SK-N-SH (cell line): ENCODE data around the gene ATP2B1. TPM values are rescaled to one million over a fixed set of nuclear protein-coding genes. Genes with fewer than 3 reads are reported as not detected.

ENCODE experiments used
- CTCF ChIA-PET: fragments of 300-600, 350-600 bp; formaldehyde crosslinking; extraction: SDS; loops from one replicate; lab custom pipeline; 2021; lab: Yijun Ruan, JAX
- POLR2A ChIA-PET: fragments of 350-600 bp; sonication (Branson Sonifier 250); formaldehyde crosslinking; extraction: SDS; loops from one replicate; lab custom pipeline; 2020; ENCODE audit warnings: antibody characterized with exemption, inconsistent platforms; lab: Yijun Ruan, JAX
- DNase-seq: peaks from one replicate; pipeline ENCODE4 v3.0.0; 2012
- H2AFZ ChIP-seq: fragments of 200-600 bp; sonication (generic); 2 replicates; pipeline ENCODE4 v1.8.1; 2016; ENCODE audit warnings: antibody characterized with exemption, mild to moderate bottlenecking, low read depth
- H3F3A ChIP-seq: fragments of 200-600 bp; sonication (generic); replicated peaks from 2 replicates; pipeline ENCODE3; 2016; ENCODE audit warnings: antibody characterized with exemption, mild to moderate bottlenecking; ENCODE audit not compliant: insufficient read depth
- H3K27ac ChIP-seq, 2 experiments: fragments of 200-500 bp in 1 of 2; fragments of 200-600 bp in 1 of 2; sonication (Bioruptor generic) in 1 of 2; sonication (generic), shearing (Covaris generic) in 1 of 2; 2 replicates each; pipeline versions ENCODE4 v1.5.1 to v1.6.1; 2014 to 2016; ENCODE audit warnings: low read depth in 2 of 2, inconsistent platforms in 1 of 2, low read length in 1 of 2, mild to moderate bottlenecking in 1 of 2, mixed read lengths in 1 of 2
- H3K27me3 ChIP-seq: fragments of 200-600 bp; sonication (generic), shearing (Covaris generic); 2 replicates; pipeline ENCODE4 v1.6.1; 2016; ENCODE audit warnings: mixed run types; ENCODE audit not compliant: insufficient read depth
- H3K36me3 ChIP-seq, 2 experiments: fragments of 200-500 bp in 1 of 2; fragments of 200-600 bp in 1 of 2; sonication (Bioruptor generic) in 1 of 2; sonication (generic) in 1 of 2; replicated peaks in 1 of 2; 2 replicates each; pipeline versions ENCODE3 to v1.5.1; 2014 to 2016; ENCODE audit warnings: low read length in 1 of 2, mild to moderate bottlenecking in 1 of 2; ENCODE audit not compliant: insufficient read depth in 2 of 2, control insufficient read depth in 1 of 2
- H3K4me1 ChIP-seq, 2 experiments: fragments of 200-500 bp in 1 of 2; fragments of 200-600 bp in 1 of 2; sonication (Bioruptor generic) in 1 of 2; sonication (generic), shearing (Covaris generic) in 1 of 2; 2 replicates each; pipeline versions ENCODE4 v1.5.1 to v1.6.1; 2014 to 2016; ENCODE audit warnings: low read depth in 1 of 2, low read length in 1 of 2, mixed run types in 1 of 2; ENCODE audit not compliant: insufficient read depth in 2 of 2, control insufficient read depth in 1 of 2
- H3K4me2 ChIP-seq: fragments of 200-600 bp; sonication (generic), shearing (Covaris generic); 2 replicates; pipeline ENCODE4 v1.6.1; 2017; ENCODE audit warnings: mixed run types
- H3K4me3 ChIP-seq, 2 experiments: fragments of 200-500 bp in 1 of 2; fragments of 200-600 bp in 1 of 2; sonication (Bioruptor generic) in 1 of 2; sonication (generic), shearing (Covaris generic) in 1 of 2; 2 replicates each; pipeline versions ENCODE4 v1.5.1 to v1.8.1; 2014 to 2016; ENCODE audit warnings: low read depth in 2 of 2, inconsistent platforms in 1 of 2, low read length in 1 of 2, mild to moderate bottlenecking in 1 of 2, mixed read lengths in 1 of 2, moderate library complexity in 1 of 2
- H3K79me2 ChIP-seq: fragments of 200-600 bp; sonication (generic); 2 replicates; pipeline ENCODE4 v1.8.1; 2017; ENCODE audit warnings: mild to moderate bottlenecking; ENCODE audit not compliant: insufficient read depth
- H3K9ac ChIP-seq: fragments of 200-600 bp; sonication (generic); 2 replicates; pipeline ENCODE4 v1.6.1; 2017; ENCODE audit warnings: mixed run types
- H3K9me2 ChIP-seq: fragments of 200-600 bp; sonication (generic); 2 replicates; pipeline ENCODE4 v1.6.1; 2017; ENCODE audit warnings: mixed run types
- H3K9me3 ChIP-seq: fragments of 200-600 bp; sonication (generic); 2 replicates; pipeline ENCODE4 v1.6.1; 2017; ENCODE audit warnings: mixed run types, mild to moderate bottlenecking, moderate library complexity
- H4K20me1 ChIP-seq: fragments of 200-600 bp; sonication (generic); 2 replicates; pipeline ENCODE4 v1.6.1; 2017; ENCODE audit warnings: mild to moderate bottlenecking, mixed run types; ENCODE audit not compliant: insufficient read depth
- CHD2 ChIP-seq: fragments of 150-350 bp; IDR thresholded peaks from 2 replicates; pipeline ENCODE4 v1.6.1; 2018; ENCODE audit warnings: low read length; ENCODE audit not compliant: partially characterized antibody
- CTCF ChIP-seq: fragments of 200-600 bp; sonication (generic); IDR thresholded peaks from 2 replicates; pipeline ENCODE4 v1.6.1; 2017; ENCODE audit warnings: antibody characterized with exemption, mild to moderate bottlenecking, moderate library complexity
- ELF1 ChIP-seq: IDR thresholded peaks from 2 replicates; pipeline ENCODE4 v1.4.0; 2012
- EP300 ChIP-seq, 2 experiments: IDR thresholded peaks; 2 replicates each; pipeline versions ENCODE4 v1.4.0 to v1.6.1; 2012; ENCODE audit warnings: borderline replicate concordance in 1 of 2, low read depth in 1 of 2, low read length in 1 of 2
- EZH2phosphoT487 ChIP-seq: fragments of 200-600 bp; sonication (generic); IDR thresholded peaks from 2 replicates; pipeline ENCODE4 v1.6.1; 2017; ENCODE audit warnings: low read depth, mixed run types, mild to moderate bottlenecking, antibody characterized with exemption, moderate library complexity, borderline replicate concordance
- FOSL2 ChIP-seq: IDR thresholded peaks from 2 replicates; pipeline ENCODE4 v1.4.0; 2012; ENCODE audit warnings: low read depth, mild to moderate bottlenecking, moderate library complexity, borderline replicate concordance
- GATA2 ChIP-seq: sonication (generic); formaldehyde crosslinking; IDR thresholded peaks from 2 replicates; pipeline ENCODE4 v1.5.0; 2020; ENCODE audit warnings: mild to moderate bottlenecking, missing genetic modification reagents
- JUND ChIP-seq: IDR thresholded peaks from 2 replicates; pipeline ENCODE4 v1.4.0; 2012
- MAX ChIP-seq: IDR thresholded peaks from 2 replicates; pipeline ENCODE4 v1.4.0; 2012; ENCODE audit warnings: low read depth
- MEF2A ChIP-seq: IDR thresholded peaks from 2 replicates; pipeline ENCODE4 v1.4.0; 2012; ENCODE audit warnings: low read depth, borderline replicate concordance
- NFIC ChIP-seq: IDR thresholded peaks from 2 replicates; pipeline ENCODE4 v1.4.0; 2012; ENCODE audit warnings: borderline replicate concordance
- NRF1 ChIP-seq: IDR thresholded peaks from 2 replicates; pipeline ENCODE4 v1.6.1; 2012; ENCODE audit warnings: low read depth, mild to moderate bottlenecking, low read length
- RAD21 ChIP-seq: IDR thresholded peaks from 2 replicates; pipeline ENCODE4 v1.6.1; 2012; ENCODE audit warnings: mild to moderate bottlenecking, low read length
- REST ChIP-seq: IDR thresholded peaks from 2 replicates; pipeline ENCODE4 v1.6.1; 2012; ENCODE audit warnings: mild to moderate bottlenecking, low read depth, low read length, moderate library complexity
- RFX5 ChIP-seq: IDR thresholded peaks from 2 replicates; pipeline ENCODE4 v1.6.1; 2012; ENCODE audit warnings: mild to moderate bottlenecking, improper control_type of control experiment, low read length
- RXRA ChIP-seq: IDR thresholded peaks from 2 replicates; pipeline ENCODE4 v1.4.0; 2012; ENCODE audit warnings: low read depth, mild to moderate bottlenecking, borderline replicate concordance
- SMC3 ChIP-seq: IDR thresholded peaks from 2 replicates; pipeline ENCODE4 v1.6.1; 2012; ENCODE audit warnings: low read depth, low read length, improper control_type of control experiment
- TCF12 ChIP-seq: IDR thresholded peaks from 2 replicates; pipeline ENCODE4 v1.4.0; 2012
- USF1 ChIP-seq: IDR thresholded peaks from 2 replicates; pipeline ENCODE4 v1.4.0; 2012; ENCODE audit warnings: low read depth, borderline replicate concordance
- USF2 ChIP-seq: fragments of 150-350 bp; IDR thresholded peaks from 2 replicates; pipeline ENCODE4 v1.6.1; 2017; ENCODE audit warnings: antibody characterized with exemption, low read length, low read depth, borderline replicate concordance
- WGBS: methylation state at CpG from one replicate; pipeline ENCODE4 v1.1.6; 2017; ENCODE audit warnings: low lambda C conversion rate; 5-methylcytosine and 5-hydroxymethylcytosine counted together
- polyA plus RNA-seq, 3 experiments: library from polyadenylated mRNA; depleted of rRNA; stranded (reverse); fragments of >200 nt; gene quantifications; 2 replicates each; pipeline ENCODE4 v1.2.3, GENCODE V29; 2012

ATP2B1 gene
- polyA plus RNA-seq, 1 of the 3 experiments (the other 2 are of a cell fraction) = 4.3 TPM

GRCh38 chr12:89669197-89669596 is 39.4 kb downstream of the ATP2B1 start:
- no peaks in the 10 kb centered on the region for H3K27me3 ChIP-seq
- H3K9me3 ChIP-seq = no peaks in the 10 kb centered on the region
- H3K36me3 ChIP-seq = no peaks in the 10 kb centered on the region
- no peaks in the 10 kb centered on the region for H3F3A ChIP-seq
- DNase-seq = no peak
- POLR2A ChIA-PET = no interaction called here
- no peaks in the 10 kb centered on the region for H4K20me1 ChIP-seq
- no peak overlapping the region for H3K27ac ChIP-seq
- H3K4me2 ChIP-seq = no peak overlapping the region
- H3K4me3 ChIP-seq = no peak overlapping the region
- 89% methylated on average over 6 of the region's 6 CpGs for WGBS
- peaks cover 1 to 6% of the 10 kb centered on the region in 2 experiments; a peak in 2 of 4 replicates for H3K4me1 ChIP-seq
- peaks cover 3% of the 10 kb centered on the region; the same call in 1 of the 2 replicates for H3K79me2 ChIP-seq
- TF ChIP-seq EZH2phosphoT487 (no peak), ELF1 (no peak), RXRA (no peak), MEF2A (no peak), NFIC (no peak), CHD2 (no peak), REST (no peak), JUND (no peak), MAX (no peak), TCF12 (no peak), USF1 (no peak), GATA2 (CRISPR knock-in tag) (no peak), USF2 (no peak), FOSL2 (no peak), EP300 (IDR thresholded peaks at IDR 0.05; ENCODE audit: borderline replicate concordance in 1 of 2, low read depth in 1 of 2, low read length in 1 of 2) (no peak), NRF1 (no peak), RFX5 (no peak), SMC3 (no peak), CTCF (no peak), RAD21 (no peak)
- TF ChIP-seq, all 33 proteins: peak for 0
- CTCF ChIA-PET = interaction anchor here (0.8 kb wide), 1 partner anchor 12 kb away, joined by 3 read pairs; no protein-coding TSS in a partner anchor
- Histone ChIP-seq H2AFZ (no peak overlapping the region), H3K9me2 (peaks cover 4% of the 10 kb centered on the region; the same call in 1 of the 2 replicates), H3K9ac (no peak overlapping the region)
